Peyer's patch (tissue), 4 donors: ENCODE data around the gene LMBR1L.

Experiments used
- POLR2A ChIP-seq, 2 donors: fragments of 450-650 bp; IDR thresholded peaks; one replicate each; pipeline ENCODE4 v1.5.1; 2017; ENCODE audit warnings: antibody characterized with exemption in 2 of 2, mild to moderate bottlenecking in 2 of 2, moderate library complexity in 2 of 2
- TF ChIP-seq, protein P1 (sequence below), 6 experiments: fragments of 450-650 bp in 4 of 6; fragments of 200-600 bp in 2 of 6; sonication (generic) in 1 of 6; IDR thresholded peaks; one replicate each; pipeline ENCODE4 v1.5.1; 2017 to 2019; ENCODE audit warnings: antibody characterized with exemption in 6 of 6, mild to moderate bottlenecking in 3 of 6, moderate library complexity in 1 of 6

DNA sequence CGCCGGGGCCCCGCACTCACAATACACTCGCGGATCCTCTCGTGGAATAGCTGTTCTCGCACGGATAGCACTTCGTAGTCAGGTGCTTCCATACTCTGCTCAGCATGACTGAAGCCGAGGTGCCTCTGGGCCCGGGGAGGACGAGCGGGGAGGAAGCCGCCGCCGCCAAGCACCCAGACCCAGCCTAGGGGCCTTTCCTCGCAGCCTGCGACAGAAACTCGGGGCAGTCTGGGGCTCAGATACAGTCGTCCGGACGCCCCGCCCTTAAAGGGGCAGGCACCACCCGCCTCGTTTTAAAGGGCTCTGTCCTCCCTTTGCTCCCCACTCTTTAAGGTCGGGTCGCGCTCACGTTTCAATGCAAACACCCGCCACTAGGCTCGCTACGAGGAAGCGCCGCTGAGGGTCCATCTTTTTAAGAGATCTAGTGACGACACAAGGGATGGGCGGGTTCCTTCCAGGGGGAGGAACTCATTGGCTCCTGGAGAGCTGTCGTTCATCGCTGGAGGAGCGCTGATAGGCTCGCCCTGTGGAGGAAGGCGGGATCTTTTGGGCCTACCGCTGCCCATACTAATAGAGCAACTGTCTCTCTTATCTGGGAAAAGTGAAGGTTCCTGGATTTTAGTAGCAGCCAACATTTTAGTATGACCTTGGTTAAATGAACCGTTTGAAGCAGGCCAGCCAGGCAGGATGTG is at the start of gene LMBR1L:
- TF ChIP-seq, protein P1, sequence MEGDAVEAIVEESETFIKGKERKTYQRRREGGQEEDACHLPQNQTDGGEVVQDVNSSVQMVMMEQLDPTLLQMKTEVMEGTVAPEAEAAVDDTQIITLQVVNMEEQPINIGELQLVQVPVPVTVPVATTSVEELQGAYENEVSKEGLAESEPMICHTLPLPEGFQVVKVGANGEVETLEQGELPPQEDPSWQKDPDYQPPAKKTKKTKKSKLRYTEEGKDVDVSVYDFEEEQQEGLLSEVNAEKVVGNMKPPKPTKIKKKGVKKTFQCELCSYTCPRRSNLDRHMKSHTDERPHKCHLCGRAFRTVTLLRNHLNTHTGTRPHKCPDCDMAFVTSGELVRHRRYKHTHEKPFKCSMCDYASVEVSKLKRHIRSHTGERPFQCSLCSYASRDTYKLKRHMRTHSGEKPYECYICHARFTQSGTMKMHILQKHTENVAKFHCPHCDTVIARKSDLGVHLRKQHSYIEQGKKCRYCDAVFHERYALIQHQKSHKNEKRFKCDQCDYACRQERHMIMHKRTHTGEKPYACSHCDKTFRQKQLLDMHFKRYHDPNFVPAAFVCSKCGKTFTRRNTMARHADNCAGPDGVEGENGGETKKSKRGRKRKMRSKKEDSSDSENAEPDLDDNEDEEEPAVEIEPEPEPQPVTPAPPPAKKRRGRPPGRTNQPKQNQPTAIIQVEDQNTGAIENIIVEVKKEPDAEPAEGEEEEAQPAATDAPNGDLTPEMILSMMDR (IDR thresholded peaks at IDR 0.05) = peak; percentile 25 to 72 (median 62)
- TF ChIP-seq POLR2A (IDR thresholded peaks at IDR 0.05) = peak; percentile 80 to 94
